Common myeloid progenitor, CD34-positive (primary cell): ENCODE measurements around the gene HAND1.
A peak's percentile ranks its signal among the peaks of the same experiment; 100 is the strongest.

Source experiments
- CTCF ChIA-PET: fragments of 350-600 bp; sonication (Branson Sonifier 250); formaldehyde crosslinking; loops from one replicate; lab custom pipeline; 2021; ENCODE audit warnings: antibody characterized with exemption; lab: Charles Lee
- POLR2A ChIA-PET: fragments of 350-600 bp; sonication (Branson Sonifier 250); formaldehyde crosslinking; loops from one replicate; lab custom pipeline; 2021; ENCODE audit warnings: antibody characterized with exemption; lab: Charles Lee
- DNase-seq, 3 donors: peaks; one replicate each; pipeline versions ENCODE4 v3.0.0 to v3.0.0-alpha.2; 2013
- H3K27ac ChIP-seq, 2 experiments: 1 replicate in 1 of 2; 2 replicates in 1 of 2; pipeline ENCODE4 v1.7.0; 2013; ENCODE audit warnings: inconsistent platforms in 2 of 2, low read length in 2 of 2, mild to moderate bottlenecking in 2 of 2, low read depth in 1 of 2, moderate library complexity in 1 of 2; ENCODE audit not compliant: severe bottlenecking in 2 of 2, insufficient read depth in 1 of 2, poor library complexity in 1 of 2
- H3K27me3 ChIP-seq, 5 experiments: replicated peaks in 2 of 5; 1 replicate in 3 of 5; 2 replicates in 2 of 5; pipeline versions ENCODE4 v1.6.1 to v1.7.0; 2013; ENCODE audit warnings: low read length in 4 of 5, mild to moderate bottlenecking in 2 of 5, moderate library complexity in 2 of 5, inconsistent platforms in 1 of 5; ENCODE audit not compliant: insufficient read depth in 5 of 5, control insufficient read depth in 4 of 5
- H3K36me3 ChIP-seq, 4 experiments: 1 replicate in 2 of 4; 2 replicates in 2 of 4; pipeline versions ENCODE4 v1.6.1 to v1.7.0; 2013; ENCODE audit warnings: low read length in 3 of 4, control low read depth in 1 of 4, mild to moderate bottlenecking in 1 of 4; ENCODE audit not compliant: control insufficient read depth in 4 of 4, insufficient read depth in 4 of 4
- H3K4me1 ChIP-seq, 4 experiments: 1 replicate in 3 of 4; 2 replicates in 1 of 4; pipeline versions ENCODE4 v1.6.1 to v1.7.1; 2013; ENCODE audit warnings: low read length in 3 of 4, mild to moderate bottlenecking in 3 of 4, control low read depth in 1 of 4, inconsistent platforms in 1 of 4, moderate library complexity in 1 of 4; ENCODE audit not compliant: control insufficient read depth in 4 of 4, insufficient read depth in 4 of 4; ENCODE audit errors: control extremely low read depth in 1 of 4
- H3K4me3 ChIP-seq, 7 experiments: 1 replicate in 4 of 7; 2 replicates in 3 of 7; pipeline versions ENCODE4 v1.5.1 to v1.7.0; 2013; ENCODE audit warnings: mild to moderate bottlenecking in 7 of 7, low read length in 6 of 7, moderate library complexity in 6 of 7, inconsistent platforms in 2 of 7, low read depth in 2 of 7, control low read depth in 1 of 7; ENCODE audit not compliant: insufficient read depth in 4 of 7, control insufficient read depth in 1 of 7; ENCODE audit errors: extremely low read depth in 1 of 7
- H3K9me3 ChIP-seq, 5 experiments: 1 replicate in 4 of 5; 2 replicates in 1 of 5; pipeline versions ENCODE4 v1.6.1 to v1.7.1; 2013; ENCODE audit warnings: low read length in 4 of 5, mild to moderate bottlenecking in 2 of 5, inconsistent platforms in 1 of 5, low read depth in 1 of 5, moderate library complexity in 1 of 5; ENCODE audit not compliant: control insufficient read depth in 4 of 5, insufficient read depth in 2 of 5; ENCODE audit errors: control extremely low read depth in 1 of 5
- WGBS: methylation state at CpG from one replicate; pipeline ENCODE4 v1.1.5; 2013; ENCODE audit not compliant: insufficient coverage; 5-methylcytosine and 5-hydroxymethylcytosine counted together

The HAND1 gene

GRCh38 chr5:154444556-154445421 lies 33.2 kb downstream of the HAND1 start:
- no peaks in the 10 kb centered on the region for H3K27me3 ChIP-seq
- ChIA-PET CTCF (interaction anchor here (0.8 to 1.3 kb wide), 4 partner anchors 22 to 471 kb away, joined by 3 to 4 read pairs (median 3); no protein-coding TSS in a partner anchor), POLR2A (interaction anchor here (1.3 kb wide), 1 partner anchor 15 kb away, joined by 3 read pairs; no protein-coding TSS in a partner anchor)
- H3K9me3 ChIP-seq: no peaks in the 10 kb centered on the region
- H3K4me3 ChIP-seq: peak overlapping the region; percentile 89 to 100 (median 97)
- 4% methylated on average over 30 of the region's 30 CpGs for whole genome bisulfite sequencing
- DNase-seq: peak in 2 of 3 donors; percentile 54 to 63
- peak overlapping the region in 1 of 2 experiments; percentile 79 for H3K27ac ChIP-seq
- H3K36me3 ChIP-seq: peaks cover 3 to 20% (median 15%) of the 10 kb centered on the region in 4 experiments
- peaks cover 17 to 38% (median 24%) of the 10 kb centered on the region in 4 experiments for H3K4me1 ChIP-seq

GRCh38 chr5:154442801-154443200 lies 35.2 kb downstream of the HAND1 start:
- Histone ChIP-seq H3K36me3 (peaks cover 3 to 32% (median 24%) of the 10 kb centered on the region in 4 experiments), H3K9me3 (no peaks in the 10 kb centered on the region), H3K4me3 (no peak overlapping the region), H3K4me1 (peaks cover 15 to 29% (median 21%) of the 10 kb centered on the region in 4 experiments), H3K27ac (no peak overlapping the region), H3K27me3 (no peaks in the 10 kb centered on the region)
- ChIA-PET POLR2A (no interaction called here), CTCF (no interaction called here)
- DNase-seq: no peak
- WGBS: no CpG with 5 or more reads among the region's 1 CpG

GRCh38 chr5:154440540-154440939 lies 37.5 kb downstream of the HAND1 start:
- no peak overlapping the region for H3K4me3 ChIP-seq
- no peaks in the 10 kb centered on the region for H3K9me3 ChIP-seq
- WGBS: 96% methylated on average over 5 of the region's 5 CpGs
- ChIA-PET CTCF (interaction anchor here (1.4 to 1.6 kb wide), 2 partner anchors 11 to 28 kb away, joined by 4 to 5 read pairs; no protein-coding TSS in a partner anchor), POLR2A (no interaction called here)
- H3K4me1 ChIP-seq: peaks cover 8 to 15% (median 10%) of the 10 kb centered on the region in 4 experiments
- H3K27me3 ChIP-seq: no peaks in the 10 kb centered on the region
- H3K27ac ChIP-seq: no peak overlapping the region
- DNase-seq: no peak
- peaks cover 6 to 43% (median 33%) of the 10 kb centered on the region in 4 experiments for H3K36me3 ChIP-seq

GRCh38 chr5:154437281-154437965 lies 40.6 kb downstream of the HAND1 start:
- DNase-seq: no peak
- Histone ChIP-seq H3K4me1 (no peaks in the 10 kb centered on the region), H3K9me3 (no peaks in the 10 kb centered on the region), H3K4me3 (no peak overlapping the region), H3K27me3 (no peaks in the 10 kb centered on the region), H3K27ac (no peak overlapping the region), H3K36me3 (peaks cover 6 to 51% (median 36%) of the 10 kb centered on the region in 4 experiments)
- ChIA-PET POLR2A (no interaction called here), CTCF (no interaction called here)
- 97% methylated on average over 4 of the region's 5 CpGs for WGBS

- Histone ChIP-seq H3K27ac (no peak overlapping the region), H3K4me3 (no peak overlapping the region), H3K9me3 (no peaks in the 10 kb centered on the region), H3K4me1 (no peaks in the 10 kb centered on the region), H3K27me3 (no peaks in the 10 kb centered on the region), H3K36me3 (peaks cover 3 to 32% (median 23%) of the 10 kb centered on the region in 4 experiments)
- DNase-seq: no peak
- 100% methylated on average over 1 of the region's 3 CpGs for WGBS
- CTCF ChIA-PET: no interaction called here
- POLR2A ChIA-PET: no interaction called here
These were observed 42.8 kb downstream of the HAND1 start for GRCh38 chr5:154435226-154435625.

- no peak overlapping the region for H3K4me3 ChIP-seq
- H3K9me3 ChIP-seq: no peaks in the 10 kb centered on the region
- POLR2A ChIA-PET: interaction anchor here (1.2 kb wide), 1 partner anchor 14 kb away, joined by 3 read pairs; no protein-coding TSS in a partner anchor
- 94% methylated on average over 4 of the region's 4 CpGs for WGBS
- no peaks in the 10 kb centered on the region for H3K27me3 ChIP-seq
- H3K36me3 ChIP-seq: peaks cover 3 to 14% (median 7%) of the 10 kb centered on the region in 4 experiments
- H3K27ac ChIP-seq: no peak overlapping the region
- CTCF ChIA-PET: interaction anchor here (0.6 to 3.4 kb wide), 5 partner anchors 10 to 179 kb away, joined by 3 to 18 read pairs (median 5); no protein-coding TSS in a partner anchor
- H3K4me1 ChIP-seq: peaks cover 0 to 4% (median 0%) of the 10 kb centered on the region in 4 experiments
- no peak for DNase-seq
These were observed 46.9 kb downstream of the HAND1 start for GRCh38 chr5:154430961-154431630.
